Lower leg skin (tissue), 4 donors: ENCODE results near the gene PLEKHM3. TPM values are rescaled to one million over a fixed set of nuclear protein-coding genes. Genes with fewer than 3 reads are reported as not detected.

Experiments used
- DNase-seq, 2 donors: peaks; one replicate each; pipeline ENCODE4 v3.0.0-alpha.2; 2019; ENCODE audit warnings: low spot score in 2 of 2
- H3K4me3 ChIP-seq: fragments of 200-600 bp; sonication (generic); 2 replicates; pipeline ENCODE4 v1.5.1; 2017; ENCODE audit warnings: mild to moderate bottlenecking, low read depth; ENCODE audit not compliant: poor library complexity, severe bottlenecking
- CTCF ChIP-seq, 3 donors: fragments of 450-650 bp; IDR thresholded peaks; one replicate each; pipeline ENCODE4 v1.5.1; 2016; ENCODE audit warnings: antibody characterized with exemption in 3 of 3, mild to moderate bottlenecking in 3 of 3, moderate library complexity in 2 of 3
- POLR2A ChIP-seq, 2 donors: fragments of 450-650 bp; IDR thresholded peaks; one replicate each; pipeline ENCODE4 v1.6.1; 2016 to 2017; ENCODE audit warnings: antibody characterized with exemption in 2 of 2, mild to moderate bottlenecking in 1 of 2, moderate library complexity in 1 of 2
- WGBS, 2 donors: methylation state at CpG; one replicate each; pipeline ENCODE4 v1.1.5; 2018; 5-methylcytosine and 5-hydroxymethylcytosine counted together
- intact Hi-C: fragments of 100-400 bp; cut with DNase I; formaldehyde crosslinking; loops from one replicate; pipeline ENCODE4 v1.15.0; 2023; ENCODE audit warnings: low total_unique reads
- total RNA-seq, 4 donors: library from RNA; depleted of rRNA; stranded (reverse); fragments of >200 nt; gene quantifications; one replicate each; pipeline ENCODE4 v1.1.0, GENCODE V29; 2016

PLEKHM3 gene
- total RNA-seq, 4 donors from 2014 or later: 18.3 to 22.2 (median 19.4) TPM

GRCh38 chr2:207956771-207957170 lies 68.6 kb downstream of the PLEKHM3 start:
- WGBS, 2 donors: 84 to 90% methylated on average over 3 of the region's 3 CpGs
- DNase-seq: no peak
- TF ChIP-seq POLR2A (IDR thresholded peaks at IDR 0.05) (no peak), CTCF (IDR thresholded peaks at IDR 0.05) (no peak)
- H3K4me3 ChIP-seq: no peak overlapping the region
- intact Hi-C loops: no loop called here

GRCh38 chr2:207955456-207955855 lies 69.9 kb downstream of the PLEKHM3 start:
- intact Hi-C loops: no loop called here
- DNase-seq: no peak
- H3K4me3 ChIP-seq: no peak overlapping the region
- TF ChIP-seq POLR2A (IDR thresholded peaks at IDR 0.05): no peak
- TF ChIP-seq CTCF (IDR thresholded peaks at IDR 0.05): no peak
- WGBS, 2 donors: 38 to 89% methylated on average over 1 of the region's 1 CpG

GRCh38 chr2:207953354-207953753 lies 72.0 kb downstream of the PLEKHM3 start:
- no peak for TF ChIP-seq CTCF (IDR thresholded peaks at IDR 0.05)
- TF ChIP-seq POLR2A (IDR thresholded peaks at IDR 0.05): no peak
- DNase-seq: no peak
- no peak overlapping the region for H3K4me3 ChIP-seq
- intact Hi-C loops: no loop called here
- whole genome bisulfite sequencing, 2 donors: 90 to 91% methylated on average over 3 of the region's 3 CpGs

- WGBS, 2 donors: 91 to 93% methylated on average over 6 of the region's 6 CpGs
- no peak overlapping the region for H3K4me3 ChIP-seq
- DNase-seq: no peak
- TF ChIP-seq POLR2A (IDR thresholded peaks at IDR 0.05) (no peak), CTCF (IDR thresholded peaks at IDR 0.05) (no peak)
- intact Hi-C loops: no loop called here
Observed at GRCh38 chr2:207952564-207953345, 72.6 kb downstream of the PLEKHM3 start.

- no peak for TF ChIP-seq CTCF (IDR thresholded peaks at IDR 0.05)
- no peak for TF ChIP-seq POLR2A (IDR thresholded peaks at IDR 0.05)
- H3K4me3 ChIP-seq: no peak overlapping the region
- intact Hi-C loops: no loop called here
- no peak for DNase-seq
- WGBS, 2 donors: 76 to 84% methylated on average over 5 of the region's 5 CpGs
Observed at GRCh38 chr2:207951734-207952470, 73.4 kb downstream of the PLEKHM3 start.
